Esophagus muscularis mucosa (tissue), 4 donors: Measurements from ENCODE around the gene RIPOR2.

Experiments used
- EP300 ChIP-seq: sonication (generic); formaldehyde crosslinking; IDR thresholded peaks from one replicate; pipeline ENCODE4 v1.6.1; 2017; ENCODE audit warnings: antibody characterized with exemption
- POLR2A ChIP-seq: fragments of 450-650 bp; IDR thresholded peaks from one replicate; pipeline ENCODE4 v1.6.1; 2017; ENCODE audit warnings: antibody characterized with exemption, moderate library complexity, mild to moderate bottlenecking, low read depth
- POLR2AphosphoS5 ChIP-seq, 2 donors: sonication (generic); formaldehyde crosslinking; IDR thresholded peaks; one replicate each; pipeline ENCODE4 v1.6.1; 2017; ENCODE audit warnings: antibody characterized with exemption in 2 of 2
- TF ChIP-seq, protein P1 (sequence below), 3 experiments: fragments of 200-600 bp in 2 of 3; fragments of 450-650 bp in 1 of 3; sonication (generic) in 2 of 3; IDR thresholded peaks; one replicate each; pipeline ENCODE4 v1.5.1; 2017 to 2019; ENCODE audit warnings: antibody characterized with exemption in 3 of 3, mild to moderate bottlenecking in 2 of 3, moderate library complexity in 1 of 3

DNA sequence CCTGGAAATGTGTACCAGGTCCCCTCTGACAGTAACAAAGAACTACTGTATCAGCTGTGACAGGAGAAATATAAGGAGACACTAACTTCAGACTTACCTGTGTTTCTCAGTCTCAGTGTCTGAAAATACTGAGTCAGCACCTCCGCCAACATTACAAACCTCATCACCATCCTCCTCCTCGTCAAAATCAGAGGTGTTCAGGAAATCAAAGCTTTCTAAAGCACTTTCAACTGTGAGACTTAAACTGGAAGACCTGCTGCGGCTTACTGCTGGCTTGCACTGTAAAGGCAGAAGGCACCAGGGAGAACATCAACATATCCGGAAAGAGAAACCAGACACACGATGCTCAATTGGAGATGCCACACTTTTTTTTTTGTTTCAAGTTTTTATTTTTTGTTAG, 96.8 kb downstream of the RIPOR2 start:
- TF ChIP-seq, protein P1, sequence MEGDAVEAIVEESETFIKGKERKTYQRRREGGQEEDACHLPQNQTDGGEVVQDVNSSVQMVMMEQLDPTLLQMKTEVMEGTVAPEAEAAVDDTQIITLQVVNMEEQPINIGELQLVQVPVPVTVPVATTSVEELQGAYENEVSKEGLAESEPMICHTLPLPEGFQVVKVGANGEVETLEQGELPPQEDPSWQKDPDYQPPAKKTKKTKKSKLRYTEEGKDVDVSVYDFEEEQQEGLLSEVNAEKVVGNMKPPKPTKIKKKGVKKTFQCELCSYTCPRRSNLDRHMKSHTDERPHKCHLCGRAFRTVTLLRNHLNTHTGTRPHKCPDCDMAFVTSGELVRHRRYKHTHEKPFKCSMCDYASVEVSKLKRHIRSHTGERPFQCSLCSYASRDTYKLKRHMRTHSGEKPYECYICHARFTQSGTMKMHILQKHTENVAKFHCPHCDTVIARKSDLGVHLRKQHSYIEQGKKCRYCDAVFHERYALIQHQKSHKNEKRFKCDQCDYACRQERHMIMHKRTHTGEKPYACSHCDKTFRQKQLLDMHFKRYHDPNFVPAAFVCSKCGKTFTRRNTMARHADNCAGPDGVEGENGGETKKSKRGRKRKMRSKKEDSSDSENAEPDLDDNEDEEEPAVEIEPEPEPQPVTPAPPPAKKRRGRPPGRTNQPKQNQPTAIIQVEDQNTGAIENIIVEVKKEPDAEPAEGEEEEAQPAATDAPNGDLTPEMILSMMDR (IDR thresholded peaks at IDR 0.05), result no peak
- TF ChIP-seq POLR2A (no peak), POLR2AphosphoS5 (IDR thresholded peaks at IDR 0.05) (no peak), EP300 (no peak)
